Stimulated activated naive CD4-positive, alpha-beta T cell (primary cell): ENCODE measurements around the gene USP7.

ENCODE experiments used
- DNase-seq, 6 experiments: peaks; one replicate each; lab custom pipeline; 2025; lab: John Stamatoyannopoulos, UW

The USP7 gene

DNA sequence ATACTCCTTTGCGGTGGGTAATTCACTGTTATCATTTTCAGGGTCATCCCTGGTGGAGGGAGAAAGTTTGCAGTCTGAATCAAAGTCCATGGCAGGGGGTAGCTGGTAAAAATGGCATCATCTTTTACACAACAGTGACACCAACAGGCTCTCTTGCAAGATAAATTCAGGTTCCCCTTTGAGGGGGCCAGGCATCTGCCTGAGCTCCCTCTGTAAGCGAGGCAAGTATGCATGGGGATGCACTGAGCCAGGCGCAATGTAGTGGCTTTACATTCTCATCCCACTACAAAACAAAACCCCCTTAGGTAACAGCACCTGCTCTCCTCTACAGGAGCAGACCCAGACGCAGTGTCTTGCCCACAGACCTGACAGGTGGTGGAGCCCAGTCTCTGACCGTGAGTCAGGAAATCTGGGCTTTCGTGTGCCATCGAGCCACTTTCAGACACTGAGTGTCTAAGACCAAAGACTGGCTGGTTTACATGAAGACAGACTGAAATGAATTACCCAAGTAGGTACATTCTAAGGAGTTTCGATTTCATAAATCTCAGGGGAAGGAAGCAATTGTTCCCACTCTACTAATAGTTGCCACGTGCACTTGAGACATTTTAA lies 63.9 kb downstream of the USP7 start:
- no peak for DNase-seq

DNA sequence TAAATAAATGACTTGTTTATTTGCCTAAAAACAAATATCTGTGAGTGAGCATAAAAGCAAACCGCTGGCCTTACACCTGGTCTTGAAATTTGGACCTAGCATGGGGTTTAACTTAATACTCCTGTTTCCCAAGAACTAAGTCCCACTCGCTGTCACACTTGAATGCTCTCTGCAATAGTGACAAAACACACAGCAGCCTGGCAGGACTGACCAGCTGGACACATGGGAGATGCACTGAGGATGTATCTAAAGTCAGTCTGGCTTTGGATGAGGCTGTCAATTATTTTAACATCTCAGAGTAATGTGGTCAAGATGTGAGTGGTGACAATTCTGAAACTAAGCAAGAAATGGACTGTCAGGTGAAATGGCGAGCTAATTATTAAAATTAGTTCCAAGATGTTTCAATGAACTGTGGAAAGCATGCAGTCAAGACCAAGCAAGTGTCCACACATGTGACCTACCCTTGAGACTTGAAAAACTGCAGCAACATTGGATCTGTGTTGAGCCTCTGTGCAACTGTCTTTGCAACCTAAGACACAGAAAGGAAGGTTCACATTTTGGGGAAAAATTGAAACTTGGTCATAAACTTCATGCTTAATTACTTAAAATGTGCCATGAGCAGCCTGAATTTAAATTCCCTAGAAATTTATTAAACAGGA lies 64.9 kb downstream of the USP7 start:
- no peak for DNase-seq

DNA sequence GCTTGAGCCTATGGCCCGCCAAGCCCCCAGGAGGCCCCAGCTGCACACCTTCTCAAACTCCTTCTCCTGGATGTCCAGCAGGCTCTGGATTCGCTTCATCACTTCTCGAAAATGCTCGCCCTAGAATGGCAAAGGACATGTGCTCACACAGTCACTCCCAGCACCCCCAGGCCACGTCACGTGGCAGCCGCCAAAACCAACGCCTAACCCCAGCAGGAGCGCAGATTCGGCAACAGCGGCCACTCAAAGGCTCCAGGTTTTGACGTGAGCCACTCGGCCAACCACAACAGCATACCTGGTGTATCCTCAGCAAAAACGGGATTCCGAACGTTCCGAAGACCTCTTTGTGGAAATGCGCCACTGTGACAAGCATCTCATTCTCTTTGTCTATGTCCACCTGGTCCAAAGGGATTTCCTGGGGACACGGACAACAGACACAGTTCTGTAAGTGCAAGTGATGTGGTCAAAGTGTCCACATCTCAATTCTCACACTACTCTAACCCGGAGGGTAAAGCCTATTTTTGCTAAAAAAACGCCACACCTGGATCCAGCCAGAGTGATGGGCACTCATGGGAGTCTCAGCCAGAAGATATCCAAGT lies 68.9 kb downstream of the USP7 start:
- no peak for DNase-seq

DNA sequence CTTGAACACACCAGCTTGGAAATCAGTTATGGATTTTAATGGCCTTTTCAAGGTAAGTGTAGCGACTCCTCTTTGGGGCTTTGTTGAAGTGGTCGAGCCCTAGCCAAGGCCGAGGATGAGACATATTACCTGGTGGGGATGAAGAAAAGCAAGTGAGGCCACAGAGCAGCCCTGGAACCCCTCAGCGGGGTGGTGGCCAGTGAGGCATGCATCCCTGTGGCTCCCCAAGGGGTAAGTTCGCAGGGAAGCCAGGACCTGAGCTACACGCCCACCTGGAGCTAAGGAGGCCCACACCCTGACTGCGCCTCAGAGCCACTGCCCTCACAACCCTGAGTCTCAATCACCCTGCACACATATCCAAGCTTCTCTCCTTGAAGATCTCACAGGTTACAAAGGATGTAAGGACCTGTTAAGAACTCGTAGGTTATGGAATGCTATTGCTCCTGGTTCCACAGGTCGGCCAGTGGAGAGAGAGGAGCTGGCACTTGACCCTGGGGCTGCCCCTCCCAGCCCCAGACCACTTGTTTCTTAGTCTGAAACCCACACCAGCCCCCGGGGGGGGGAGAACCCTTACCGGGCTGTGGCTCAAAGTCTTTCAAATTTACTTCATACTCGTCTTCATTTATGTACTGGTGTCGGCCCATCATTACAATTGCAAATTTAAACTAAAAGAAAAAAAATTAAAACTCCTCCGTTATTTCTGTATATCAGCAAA lies 69.6 kb downstream of the USP7 start:
- no peak for DNase-seq

- DNase-seq, result no peak
These were observed 70.3 kb downstream of the USP7 start for GRCh38 chr16:8893426-8893825.

GRCh38 chr16:8892101-8892575 lies 71.6 kb downstream of the USP7 start:
- DNase-seq, result no peak

- DNase-seq, result no peak
These were observed 73.2 kb downstream of the USP7 start for GRCh38 chr16:8890549-8890921.

DNA sequence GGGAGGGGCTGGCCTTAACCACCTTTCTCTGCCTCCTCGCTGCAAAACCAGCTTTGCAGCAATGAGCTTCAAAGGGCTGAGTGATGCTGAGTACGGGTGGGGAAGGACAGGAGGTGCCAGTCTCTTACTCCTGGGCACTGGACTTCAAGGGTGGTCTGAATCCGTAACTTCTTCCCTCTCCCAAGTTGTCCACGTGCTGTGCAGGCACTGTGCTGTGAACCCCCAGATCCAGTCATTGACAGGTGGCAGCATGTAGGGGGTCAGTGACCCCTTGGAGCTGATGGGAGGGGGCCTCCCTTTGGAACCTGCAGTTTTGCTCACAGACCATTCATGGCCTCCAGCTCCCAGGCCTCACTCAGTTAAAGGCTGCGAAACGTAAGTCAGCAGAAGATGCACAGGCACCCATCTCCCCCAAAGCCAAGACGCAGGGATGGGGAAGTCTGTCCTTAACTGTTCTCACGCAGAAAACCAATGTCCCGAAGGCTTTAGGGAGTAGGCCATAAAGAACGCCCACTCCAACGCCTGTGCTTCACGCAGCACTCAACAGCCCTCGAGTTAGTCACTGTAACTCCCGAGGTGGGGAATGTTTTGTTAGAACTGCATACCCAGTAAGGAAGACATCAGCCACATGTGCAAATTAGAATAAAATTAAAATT lies 73.7 kb downstream of the USP7 start:
- DNase-seq, result no peak

DNA sequence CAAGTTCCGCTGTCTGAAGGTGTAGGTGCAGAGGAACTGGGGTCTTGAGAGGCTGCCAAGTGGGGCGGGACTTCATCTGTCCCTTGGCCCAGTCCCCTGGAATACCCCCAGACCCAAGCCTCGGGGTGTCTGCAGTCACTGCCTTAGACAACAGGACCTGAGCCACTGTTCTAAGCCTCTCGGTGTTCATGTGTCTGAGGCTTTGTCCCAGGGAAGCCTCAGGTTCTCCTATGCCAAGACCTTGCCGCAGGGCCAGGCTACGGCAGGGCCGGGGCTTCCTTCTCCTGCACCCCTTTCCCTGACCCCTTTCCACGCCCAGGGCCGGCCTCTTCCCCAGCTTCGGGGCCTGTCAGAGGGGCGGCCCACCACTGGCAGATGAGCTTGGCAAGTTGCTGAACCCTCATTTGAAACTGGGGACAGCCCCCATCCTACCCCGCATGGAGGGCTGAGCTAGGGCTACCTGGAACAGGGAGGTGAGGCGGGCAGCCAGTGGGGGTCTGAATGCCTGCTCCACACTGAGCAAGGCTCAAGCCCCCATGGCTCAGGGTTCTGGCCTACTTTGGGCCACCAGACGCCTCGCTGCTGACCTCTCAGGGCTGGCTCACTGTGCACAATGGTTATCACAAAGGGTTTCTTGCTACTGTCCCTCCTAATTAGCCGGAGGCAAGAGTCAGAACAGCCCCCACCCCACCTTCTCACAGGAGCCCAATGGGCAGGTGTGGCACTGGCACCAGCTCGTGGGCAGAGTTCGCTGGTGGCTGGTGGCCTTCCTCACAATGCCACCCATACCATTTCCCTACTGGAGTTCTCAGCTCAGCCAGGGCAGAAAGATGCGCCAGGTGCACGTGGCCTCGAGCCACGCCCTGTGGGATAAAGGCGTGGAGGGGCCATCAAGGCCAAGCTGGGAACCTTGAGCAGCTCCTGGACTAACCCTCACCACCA lies 74.5 kb downstream of the USP7 start:
- no peak for DNase-seq

- DNase-seq, result no peak
These were observed 75.7 kb downstream of the USP7 start for GRCh38 chr16:8887952-8888560.

GRCh38 chr16:8887431-8887765 lies 76.3 kb downstream of the USP7 start:
- no peak for DNase-seq

DNA sequence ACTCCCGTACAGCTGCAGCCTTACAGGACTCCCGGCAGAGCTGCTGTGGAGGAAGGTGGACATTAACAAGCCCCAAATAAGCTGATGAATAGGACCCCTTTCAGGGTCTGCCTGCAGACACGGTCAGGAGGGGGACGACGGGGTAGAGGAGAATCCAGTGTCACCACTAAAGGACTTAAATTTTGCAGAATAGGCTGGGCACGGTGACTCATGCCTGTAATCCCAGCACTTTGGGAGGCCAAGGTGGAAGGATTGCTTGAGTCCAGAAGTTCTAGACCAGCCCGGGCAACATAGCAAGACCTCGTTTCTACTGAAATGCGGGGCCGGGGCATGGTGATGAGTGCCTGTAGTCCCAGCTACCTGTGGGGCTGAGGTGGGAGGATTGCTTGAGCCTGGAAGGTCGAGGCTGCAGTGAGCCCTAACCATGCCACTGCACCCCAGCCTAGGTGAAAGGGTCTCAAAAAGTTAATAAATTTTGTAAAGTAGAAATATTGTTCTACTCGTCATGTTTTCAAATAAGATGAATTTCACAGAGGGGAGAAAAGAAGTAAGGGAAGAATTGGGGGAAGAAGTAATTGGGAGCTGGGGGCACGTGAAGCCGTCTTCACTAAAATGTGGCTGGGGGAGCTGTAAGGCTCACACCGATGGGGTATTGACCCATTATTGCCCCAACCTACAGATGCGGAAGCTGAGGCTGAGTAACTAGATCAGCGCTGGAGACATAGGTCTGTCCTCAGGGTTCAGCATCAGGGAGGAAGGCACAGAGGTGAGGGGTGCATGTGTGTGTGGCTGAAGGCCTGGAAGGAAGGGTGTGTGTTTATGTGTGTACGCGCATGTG lies 76.9 kb downstream of the USP7 start:
- DNase-seq, result no peak

DNA sequence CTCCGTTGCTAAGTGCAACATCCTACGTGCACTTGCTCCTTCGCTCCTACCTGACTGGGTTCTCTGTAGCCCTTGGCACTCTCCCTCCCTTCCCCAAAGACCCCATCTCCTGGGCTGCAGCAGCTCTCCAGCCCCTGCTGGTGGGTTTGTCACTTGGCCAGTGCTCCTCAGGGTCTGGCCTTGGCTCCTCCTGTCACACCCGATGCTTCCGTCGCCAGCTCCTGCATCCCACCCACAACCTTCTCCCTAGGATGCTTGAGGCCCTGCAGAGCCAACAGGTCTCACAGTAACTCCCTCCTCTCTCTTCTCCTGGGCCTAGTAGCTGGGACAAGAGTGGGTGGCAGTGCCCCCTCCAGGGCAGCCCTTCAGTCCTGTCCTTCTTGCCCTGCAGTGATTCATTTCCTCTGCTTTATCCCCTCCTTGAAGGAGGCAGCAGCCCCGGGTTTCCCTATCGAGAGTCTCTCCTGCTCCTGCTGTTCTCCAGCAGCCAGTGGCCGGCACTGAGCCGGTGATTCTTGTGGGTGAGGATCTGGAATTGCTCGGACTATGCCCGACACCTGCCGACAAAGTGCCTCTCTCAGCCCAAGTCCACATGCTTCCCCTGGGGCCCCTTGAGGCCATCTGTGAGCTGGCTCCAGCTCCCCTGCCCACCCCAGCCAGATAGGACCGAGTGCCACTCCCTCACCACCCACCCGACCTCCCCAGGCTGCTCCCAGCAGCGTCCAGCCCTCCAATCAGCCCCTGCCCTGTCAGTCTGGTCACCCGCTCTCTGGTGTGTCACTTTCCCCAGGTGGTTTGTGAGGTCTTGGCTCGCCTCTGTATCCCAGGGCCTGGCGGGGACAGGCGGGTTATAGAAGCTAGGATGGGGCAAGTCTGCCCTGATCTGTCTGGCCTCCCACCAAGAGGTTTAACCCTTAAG lies 77.8 kb downstream of the USP7 start:
- DNase-seq, result no peak

GRCh38 chr16:8882725-8883377 lies 80.9 kb downstream of the USP7 start:
- no peak for DNase-seq

GRCh38 chr16:8882041-8882617 lies 81.6 kb downstream of the USP7 start, which contains the start of gene LITAFD:
LITAFD (plus strand) TSS chr16:8882351; CDS start chr16:8884356, 2,005 bp downstream.
- no peak for DNase-seq

DNA sequence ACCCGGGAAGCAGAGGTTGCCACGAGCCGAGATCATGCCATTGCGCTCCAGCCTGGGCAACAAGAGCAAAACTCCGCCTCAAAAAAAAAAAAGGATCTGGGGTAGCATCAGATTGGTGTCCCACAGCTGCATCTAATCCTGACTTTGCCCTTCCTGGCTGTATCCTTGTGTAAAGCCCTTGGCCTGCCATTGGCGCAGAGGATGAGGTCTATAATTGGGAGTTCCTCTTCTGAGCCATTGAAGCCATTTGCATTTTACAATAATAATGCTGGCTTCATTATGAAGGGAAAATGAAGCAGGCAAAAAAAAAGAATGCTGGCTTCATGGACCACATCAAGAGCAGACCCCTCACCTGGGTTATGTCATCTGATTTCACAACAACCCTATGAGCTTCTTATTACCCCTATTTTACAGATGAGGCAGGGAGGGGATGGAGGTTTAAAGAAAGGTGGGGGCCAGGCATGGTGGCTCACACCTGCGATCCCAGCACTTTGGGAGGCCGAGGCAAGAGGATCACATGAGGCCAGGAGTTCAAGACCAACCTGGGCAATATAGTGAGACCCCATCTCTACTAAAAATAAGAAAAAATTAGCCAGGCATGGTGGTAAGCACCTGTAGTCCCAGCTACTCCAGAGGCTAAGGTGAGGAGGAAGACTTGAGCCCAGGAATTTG lies 82.7 kb downstream of the USP7 start:
- no peak for DNase-seq

GRCh38 chr16:8878523-8878911 lies 85.2 kb downstream of the USP7 start:
- DNase-seq, result no peak
